CD4-positive, alpha-beta memory T cell (primary cell): ENCODE measurements around the gene LYRM4. TPM values are rescaled to one million over a fixed set of nuclear protein-coding genes. Genes with fewer than 3 reads are reported as not detected.

Experiments used
- CTCF ChIA-PET: fragments of 350-600 bp; sonication (Branson Sonifier 250); formaldehyde crosslinking; loops from one replicate; lab custom pipeline; 2021; ENCODE audit warnings: inconsistent platforms; ENCODE audit not compliant: partially characterized antibody; lab: Charles Lee
- POLR2A ChIA-PET: fragments of 350-600 bp; sonication (Branson Sonifier 250); formaldehyde crosslinking; loops from one replicate; lab custom pipeline; 2021; ENCODE audit not compliant: partially characterized antibody; lab: Charles Lee
- DNase-seq, 5 donors: peaks; one replicate each; pipeline versions ENCODE4 v3.0.0 to v3.0.0-alpha.2; 2020 to 2022; ENCODE audit warnings: mixed read lengths in 1 of 5
- H3K27ac ChIP-seq: one replicate; pipeline ENCODE4 v1.7.0; 2013; ENCODE audit warnings: low read depth, low read length
- H3K27me3 ChIP-seq: 2 replicates; pipeline ENCODE4 v1.7.0; 2013; ENCODE audit warnings: mild to moderate bottlenecking, low read length, moderate library complexity; ENCODE audit not compliant: insufficient read depth
- H3K36me3 ChIP-seq: 2 replicates; pipeline ENCODE4 v1.7.0; 2013; ENCODE audit warnings: mild to moderate bottlenecking, low read length, moderate library complexity; ENCODE audit not compliant: insufficient read depth
- H3K4me1 ChIP-seq: 2 replicates; pipeline ENCODE4 v1.7.0; 2013; ENCODE audit warnings: mild to moderate bottlenecking, low read length, moderate library complexity; ENCODE audit not compliant: insufficient read depth
- H3K4me3 ChIP-seq, 2 donors: one replicate each; pipeline ENCODE4 v1.7.0; 2013; ENCODE audit warnings: low read length in 2 of 2, mild to moderate bottlenecking in 1 of 2
- H3K9me3 ChIP-seq, 2 donors: one replicate each; pipeline ENCODE4 v1.7.0; 2013; ENCODE audit warnings: low read length in 2 of 2, control low read depth in 1 of 2; ENCODE audit not compliant: control insufficient read depth in 1 of 2
- H3K27ac Mint-ChIP-seq, 7 donors: one replicate each; pipeline ENCODE4 v1.8.0; 2020 to 2021; ENCODE audit warnings: mixed read lengths in 7 of 7, mild to moderate bottlenecking in 6 of 7, inconsistent platforms in 3 of 7, moderate library complexity in 3 of 7
- H3K27me3 Mint-ChIP-seq, 2 donors: one replicate each; pipeline ENCODE4 v1.8.0; 2020 to 2021; ENCODE audit warnings: mixed read lengths in 2 of 2
- H3K36me3 Mint-ChIP-seq, 2 donors: one replicate each; pipeline ENCODE4 v1.8.0; 2020 to 2021; ENCODE audit warnings: mixed read lengths in 2 of 2, inconsistent platforms in 1 of 2, mild to moderate bottlenecking in 1 of 2
- H3K4me1 Mint-ChIP-seq, 4 donors: one replicate each; pipeline ENCODE4 v1.8.0; 2020 to 2021; ENCODE audit warnings: mixed read lengths in 4 of 4, mild to moderate bottlenecking in 1 of 4
- H3K4me3 Mint-ChIP-seq, 8 donors: one replicate each; pipeline ENCODE4 v1.8.0; 2020 to 2021; ENCODE audit warnings: mixed read lengths in 8 of 8, mild to moderate bottlenecking in 7 of 8, moderate library complexity in 6 of 8, inconsistent platforms in 3 of 8
- H3K9me3 Mint-ChIP-seq, 8 donors: one replicate each; pipeline ENCODE4 v1.8.0; 2020 to 2021; ENCODE audit warnings: mixed read lengths in 8 of 8, mild to moderate bottlenecking in 5 of 8, inconsistent platforms in 3 of 8, moderate library complexity in 1 of 8
- intact Hi-C: fragments of 100-400 bp; cut with micrococcal nuclease; formaldehyde crosslinking; loops from one replicate; pipeline ENCODE4 v1.15.1; 2023
- polyA plus RNA-seq, 2 donors: library from polyadenylated mRNA; unstranded; fragments of 300-500 nt; fragmentation: Illumina TruSeq; gene quantifications; one replicate each; pipeline ENCODE4 v1.2.3, GENCODE V29; 2021
- total RNA-seq, 2 experiments: library from RNA; stranded (reverse); gene quantifications; one replicate each; pipeline ENCODE4 v1.2.3, GENCODE V29; 2021

Gene LYRM4
- total and polyA plus RNA-seq, 4 experiments from 2014 or later = 10.6 to 26.4 (median 15.2) TPM

DNA sequence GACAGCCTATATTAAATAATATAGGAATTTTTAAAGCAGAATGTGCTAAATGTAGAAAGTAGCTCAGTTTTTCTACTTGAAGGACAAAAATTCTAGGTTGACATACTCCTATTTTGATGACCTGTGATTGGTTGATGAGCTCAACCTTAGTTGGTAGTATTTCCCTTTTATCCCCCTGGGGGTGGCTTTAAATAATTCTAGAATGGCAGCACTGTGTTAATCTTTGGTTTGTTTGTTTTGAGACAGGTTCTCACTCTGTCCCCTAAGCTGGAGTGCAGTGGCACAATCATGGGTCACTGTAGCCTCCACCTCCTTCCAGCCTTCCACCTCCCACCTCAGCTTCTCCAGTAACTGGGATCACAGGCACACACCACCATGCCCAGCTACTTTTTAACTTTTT is 29.8 kb upstream of the LYRM4 start:
- DNase-seq = no peak
- no peaks in the 10 kb centered on the region for H3K27me3 Mint-ChIP-seq
- Histone ChIP-seq H3K4me1 (peaks cover 19% of the 10 kb centered on the region), H3K27ac (no peak overlapping the region), H3K27me3 (no peaks in the 10 kb centered on the region), H3K36me3 (no peaks in the 10 kb centered on the region), H3K4me3 (no peak overlapping the region), H3K9me3 (no peaks in the 10 kb centered on the region)
- peak overlapping the region in 1 of 7 donors; percentile 14 for H3K27ac Mint-ChIP-seq
- no peaks in the 10 kb centered on the region for H3K9me3 Mint-ChIP-seq
- ChIA-PET POLR2A (no interaction called here), CTCF (interaction anchor here (2.4 kb wide), 1 partner anchor 12 kb away, joined by 11 read pairs; no protein-coding TSS in a partner anchor)
- H3K4me3 Mint-ChIP-seq = no peak overlapping the region
- intact Hi-C loops = no loop called here
- peaks cover 31 to 56% (median 42%) of the 10 kb centered on the region in 4 donors for H3K4me1 Mint-ChIP-seq
- peaks cover 0 to 11% of the 10 kb centered on the region in 2 donors for H3K36me3 Mint-ChIP-seq

DNA sequence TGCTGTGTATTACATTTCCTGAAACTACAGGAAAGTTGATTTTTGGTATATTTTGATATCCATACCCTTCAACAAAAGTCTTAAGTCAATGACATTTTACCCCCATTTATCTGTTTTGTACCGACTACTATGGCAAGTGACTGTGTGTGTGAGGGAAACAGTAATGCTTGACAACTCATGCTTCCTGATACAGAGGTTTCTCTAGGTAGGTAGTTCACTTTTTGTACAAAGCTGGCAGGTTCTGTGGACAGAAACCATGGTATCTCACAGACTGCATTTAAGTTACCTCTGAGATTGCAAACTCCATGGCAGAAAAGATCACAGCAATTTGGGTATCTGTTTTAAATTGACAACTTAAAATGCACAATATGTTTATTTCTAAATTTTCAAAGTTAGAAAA is 29.3 kb upstream of the LYRM4 start:
- CTCF ChIA-PET = interaction anchor here (2.4 kb wide), 1 partner anchor 13 kb away, joined by 11 read pairs; no protein-coding TSS in a partner anchor
- H3K4me1 Mint-ChIP-seq = peaks cover 31 to 61% (median 45%) of the 10 kb centered on the region in 4 donors
- POLR2A ChIA-PET = no interaction called here

DNA sequence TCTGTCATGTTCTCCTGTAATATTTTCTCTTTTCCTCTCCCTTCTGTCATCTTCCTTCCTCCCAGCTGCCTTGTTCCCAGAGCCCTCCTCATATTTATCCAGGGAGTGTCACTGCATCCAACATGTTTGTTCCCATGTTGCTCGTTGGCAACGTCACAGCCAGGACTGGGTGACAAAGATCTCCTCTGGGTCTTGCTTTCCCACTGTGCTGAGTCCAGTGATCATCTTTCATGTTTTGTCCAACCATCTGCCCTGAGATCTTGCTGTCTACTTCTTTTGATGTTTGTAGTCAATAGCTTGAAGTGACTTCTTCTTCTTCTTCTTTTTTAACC is 27.2 kb upstream of the LYRM4 start:
- Mint-ChIP-seq H3K36me3 (peaks cover 0 to 15% of the 10 kb centered on the region in 2 donors), H3K4me1 (peaks cover 23 to 55% (median 42%) of the 10 kb centered on the region in 4 donors), H3K4me3 (no peak overlapping the region), H3K9me3 (no peaks in the 10 kb centered on the region), H3K27me3 (no peaks in the 10 kb centered on the region), H3K27ac (peak overlapping the region in 1 of 7 donors; percentile 1)
- CTCF ChIA-PET = interaction anchor here (1.3 kb wide), 1 partner anchor 14 kb away, joined by 3 read pairs; no protein-coding TSS in a partner anchor
- Histone ChIP-seq H3K4me1 (peaks cover 8% of the 10 kb centered on the region), H3K27ac (no peak overlapping the region), H3K4me3 (no peak overlapping the region), H3K27me3 (no peaks in the 10 kb centered on the region), H3K36me3 (no peaks in the 10 kb centered on the region), H3K9me3 (no peaks in the 10 kb centered on the region)
- POLR2A ChIA-PET = no interaction called here
- intact Hi-C loops = no loop called here
- no peak for DNase-seq

More for the DNA sequence above, 29.3 kb upstream of the LYRM4 start:
- no peak for DNase-seq
- no peaks in the 10 kb centered on the region for H3K27me3 ChIP-seq
- Mint-ChIP-seq H3K9me3 (no peaks in the 10 kb centered on the region), H3K27ac (no peak overlapping the region), H3K27me3 (no peaks in the 10 kb centered on the region), H3K36me3 (peaks cover 0 to 11% of the 10 kb centered on the region in 2 donors), H3K4me3 (no peak overlapping the region)
- H3K36me3 ChIP-seq = no peaks in the 10 kb centered on the region
- no peaks in the 10 kb centered on the region for H3K9me3 ChIP-seq
- intact Hi-C loops = no loop called here
- no peak overlapping the region for H3K4me3 ChIP-seq
- H3K27ac ChIP-seq = no peak overlapping the region
- peaks cover 23% of the 10 kb centered on the region for H3K4me1 ChIP-seq

DNA sequence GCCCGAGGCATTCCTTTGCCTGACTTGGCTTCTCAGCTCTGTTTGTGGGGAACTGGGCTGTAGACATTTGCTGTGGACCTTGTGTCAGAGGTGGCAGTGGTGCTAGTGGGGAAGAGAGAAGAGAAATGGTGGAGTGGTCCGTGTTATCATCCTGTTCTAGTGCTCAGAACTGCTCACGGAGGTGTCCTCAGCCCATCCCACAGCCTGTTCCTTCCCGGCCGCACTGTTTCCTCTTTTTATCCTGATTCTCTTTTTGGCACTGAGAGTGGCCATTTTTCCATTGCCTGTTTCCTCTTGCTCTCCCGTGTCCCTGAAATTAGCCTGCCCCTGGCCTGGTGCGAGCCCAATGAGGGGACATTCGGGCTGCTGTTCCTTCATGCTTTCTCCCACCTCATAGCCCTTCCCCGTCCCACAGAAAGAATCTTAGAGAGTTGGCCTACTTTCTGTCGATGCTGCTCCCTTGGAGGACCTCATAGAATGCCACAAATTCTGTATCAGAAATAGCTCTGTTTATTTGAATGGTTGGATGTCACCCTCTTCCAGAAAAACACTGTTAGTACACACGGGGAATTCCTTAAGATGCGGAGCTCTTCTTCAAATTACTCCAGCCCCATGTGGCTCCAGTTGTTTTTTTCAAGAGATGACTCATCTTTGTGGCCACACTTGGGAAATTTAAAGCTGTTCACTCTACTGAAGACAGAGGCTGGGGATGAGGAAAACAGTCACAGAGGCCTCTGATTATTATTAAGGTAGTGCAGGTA is 26.6 kb upstream of the LYRM4 start:
- H3K4me3 Mint-ChIP-seq = no peak overlapping the region
- Histone ChIP-seq H3K27ac (no peak overlapping the region), H3K4me3 (no peak overlapping the region), H3K36me3 (no peaks in the 10 kb centered on the region), H3K27me3 (no peaks in the 10 kb centered on the region), H3K9me3 (no peaks in the 10 kb centered on the region), H3K4me1 (peaks cover 8% of the 10 kb centered on the region)
- H3K27me3 Mint-ChIP-seq = no peaks in the 10 kb centered on the region
- intact Hi-C loops = no loop called here
- peak overlapping the region in 1 of 7 donors; percentile 92 for H3K27ac Mint-ChIP-seq
- H3K4me1 Mint-ChIP-seq = peaks cover 21 to 53% (median 37%) of the 10 kb centered on the region in 4 donors
- POLR2A ChIA-PET = no interaction called here
- DNase-seq = no peak
- peaks cover 0 to 15% of the 10 kb centered on the region in 2 donors for H3K36me3 Mint-ChIP-seq
- CTCF ChIA-PET = no interaction called here
- no peaks in the 10 kb centered on the region for H3K9me3 Mint-ChIP-seq

DNA sequence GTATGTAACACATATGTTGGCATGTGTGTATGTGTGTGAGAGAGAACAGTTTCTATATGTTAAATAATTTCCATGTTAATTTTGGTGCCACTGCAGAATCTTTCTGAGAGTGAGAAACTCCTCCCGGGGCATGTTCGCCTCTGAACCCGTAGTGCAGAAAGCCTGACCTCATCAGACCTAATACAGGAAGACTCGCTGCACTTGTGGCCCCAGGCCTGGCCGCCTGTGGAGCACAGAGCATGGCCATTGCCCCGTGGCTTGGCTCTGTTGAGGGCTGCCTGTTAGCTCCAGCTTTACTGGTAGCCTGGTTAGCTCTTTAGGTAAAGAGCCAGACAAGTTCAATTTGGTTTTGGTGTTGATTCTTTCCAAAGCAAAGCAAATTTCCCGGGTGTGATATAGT is 26.0 kb upstream of the LYRM4 start:
- DNase-seq = no peak
- Mint-ChIP-seq H3K27ac (no peak overlapping the region), H3K9me3 (no peaks in the 10 kb centered on the region), H3K27me3 (no peaks in the 10 kb centered on the region), H3K4me1 (peaks cover 20 to 51% (median 36%) of the 10 kb centered on the region in 4 donors), H3K36me3 (peaks cover 0 to 15% of the 10 kb centered on the region in 2 donors), H3K4me3 (no peak overlapping the region)
- POLR2A ChIA-PET = no interaction called here
- H3K4me1 ChIP-seq = peaks cover 8% of the 10 kb centered on the region
- no peaks in the 10 kb centered on the region for H3K36me3 ChIP-seq
- intact Hi-C loops = no loop called here
- no peak overlapping the region for H3K4me3 ChIP-seq
- no peaks in the 10 kb centered on the region for H3K9me3 ChIP-seq
- no peak overlapping the region for H3K27ac ChIP-seq
- H3K27me3 ChIP-seq = no peaks in the 10 kb centered on the region
- CTCF ChIA-PET = no interaction called here

DNA sequence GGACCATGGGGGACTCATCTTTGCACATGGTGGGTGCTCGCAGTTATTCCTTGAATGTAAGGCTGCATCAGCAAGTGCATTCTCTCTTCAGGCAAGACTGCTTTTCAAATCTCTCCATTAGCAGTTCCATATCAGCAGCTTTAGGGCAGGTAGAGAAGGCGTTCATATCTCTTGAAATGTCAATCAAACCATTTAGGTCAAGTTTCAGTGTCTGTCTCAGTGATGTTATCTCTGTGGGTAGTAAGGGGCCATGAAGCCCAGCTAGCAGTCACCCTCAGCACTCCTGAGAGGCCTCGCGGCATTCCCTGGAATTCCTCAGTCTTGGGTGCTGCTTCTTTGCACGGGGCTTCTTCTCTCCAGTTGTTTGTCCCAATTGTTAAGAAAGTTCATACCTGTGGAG is 24.8 kb upstream of the LYRM4 start:
- peaks cover 22 to 48% (median 38%) of the 10 kb centered on the region in 4 donors for H3K4me1 Mint-ChIP-seq

DNA sequence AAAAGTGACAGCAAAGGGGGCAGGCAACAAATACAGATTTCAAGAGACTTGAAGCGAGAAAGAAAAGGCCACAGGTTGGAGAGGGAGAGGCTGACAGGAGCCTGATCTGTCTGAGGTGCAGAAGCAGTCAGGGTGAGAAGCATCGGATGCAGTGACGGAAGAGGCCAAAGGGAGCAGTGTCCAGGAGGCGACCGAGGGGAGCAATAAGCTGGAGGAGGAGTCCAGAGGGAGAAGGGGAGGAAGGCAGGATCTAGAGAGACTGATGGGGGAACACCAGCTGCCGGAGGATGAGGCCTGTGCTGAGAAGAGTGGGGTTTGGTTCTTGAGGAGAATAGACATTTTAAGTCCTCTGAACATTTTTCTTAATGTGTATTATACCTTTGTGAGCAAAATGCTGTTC is 24.3 kb upstream of the LYRM4 start:
- peak overlapping the region in 1 of 7 donors; percentile 28 for H3K27ac Mint-ChIP-seq

More for the DNA sequence above, 24.8 kb upstream of the LYRM4 start:
- Histone ChIP-seq H3K27ac (no peak overlapping the region), H3K4me3 (no peak overlapping the region), H3K4me1 (peaks cover 12% of the 10 kb centered on the region), H3K36me3 (no peaks in the 10 kb centered on the region), H3K27me3 (no peaks in the 10 kb centered on the region), H3K9me3 (no peaks in the 10 kb centered on the region)
- H3K4me3 Mint-ChIP-seq = no peak overlapping the region
- H3K36me3 Mint-ChIP-seq = peaks cover 0 to 12% of the 10 kb centered on the region in 2 donors
- CTCF ChIA-PET = interaction anchor here (1.0 kb wide), 1 partner anchor 19 kb away, joined by 3 read pairs; no protein-coding TSS in a partner anchor
- no peaks in the 10 kb centered on the region for H3K9me3 Mint-ChIP-seq
- H3K27ac Mint-ChIP-seq = no peak overlapping the region
- no peaks in the 10 kb centered on the region for H3K27me3 Mint-ChIP-seq
- POLR2A ChIA-PET = no interaction called here
- intact Hi-C loops = no loop called here
- DNase-seq = no peak

More for the DNA sequence above, 24.3 kb upstream of the LYRM4 start:
- Mint-ChIP-seq H3K36me3 (peaks cover 0 to 12% of the 10 kb centered on the region in 2 donors), H3K27me3 (no peaks in the 10 kb centered on the region), H3K9me3 (no peaks in the 10 kb centered on the region), H3K4me1 (peaks cover 27 to 51% (median 42%) of the 10 kb centered on the region in 4 donors), H3K4me3 (peak overlapping the region in 1 of 8 donors; percentile 13)
- Histone ChIP-seq H3K27me3 (no peaks in the 10 kb centered on the region), H3K4me3 (no peak overlapping the region), H3K9me3 (no peaks in the 10 kb centered on the region), H3K27ac (no peak overlapping the region), H3K36me3 (no peaks in the 10 kb centered on the region), H3K4me1 (peaks cover 17% of the 10 kb centered on the region)
- POLR2A ChIA-PET = no interaction called here
- intact Hi-C loops = no loop called here
- no peak for DNase-seq
- CTCF ChIA-PET = interaction anchor here (1.0 kb wide), 1 partner anchor 19 kb away, joined by 3 read pairs; no protein-coding TSS in a partner anchor
